Activated CD4-positive, alpha-beta T cell treated with anti-CD3 and anti-CD28 coated beads for 24 hours (primary cell): ENCODE results near the gene KRTAP4-8.
"Not testable (repeated sequence)": the region's sequence is repeated elsewhere in the genome, so short reads cannot be mapped to it uniquely, and the experiment has no call there.

ENCODE experiments used
- DNase-seq, 2 donors: peaks; one replicate each; pipeline ENCODE4 v3.0.0-alpha.2; 2020; ENCODE audit warnings: low read depth in 2 of 2

Gene KRTAP4-8

GRCh38 chr17:41098042-41098441, at the start of gene KRTAP4-8:
KRTAP4-8 (minus strand) TSS chr17:41098142; CDS start chr17:41098084, 58 bp downstream.
- DNase-seq = no peak

- DNase-seq = no peak
These were observed 47.3 kb upstream of the KRTAP4-8 start for GRCh38 chr17:41145261-41145660.

GRCh38 chr17:41144846-41145245, 46.9 kb upstream of the KRTAP4-8 start:
- no peak for DNase-seq

- DNase-seq = no peak
These were observed 43.4 kb upstream of the KRTAP4-8 start for GRCh38 chr17:41141361-41141760.

GRCh38 chr17:41140360-41141131, 42.6 kb upstream of the KRTAP4-8 start, which contains the start of gene KRTAP4-6:
KRTAP4-6 (minus strand) TSS chr17:41140544; CDS start chr17:41140487, 57 bp downstream.
- DNase-seq = no peak

- not testable (repeated sequence) for DNase-seq
These were observed 41.9 kb upstream of the KRTAP4-8 start for GRCh38 chr17:41139865-41140264.

- DNase-seq = no peak
These were observed 36.2 kb upstream of the KRTAP4-8 start for GRCh38 chr17:41133880-41134735.

GRCh38 chr17:41131979-41132378, 34.0 kb upstream of the KRTAP4-8 start:
- no peak for DNase-seq

GRCh38 chr17:41127371-41127770, 29.4 kb upstream of the KRTAP4-8 start:
- no peak for DNase-seq

GRCh38 chr17:41126412-41126811, 28.5 kb upstream of the KRTAP4-8 start:
- no peak for DNase-seq

- no peak for DNase-seq
These were observed 27.1 kb upstream of the KRTAP4-8 start for GRCh38 chr17:41125064-41125463.

- not testable (repeated sequence) for DNase-seq
These were observed 26.0 kb upstream of the KRTAP4-8 start, which contains the start of gene KRTAP4-12 for GRCh38 chr17:41123991-41124371. KRTAP4-12 (minus strand) TSS chr17:41124182; CDS start chr17:41124122, 60 bp downstream.

- DNase-seq = not testable (repeated sequence)
These were observed 25.5 kb upstream of the KRTAP4-8 start for GRCh38 chr17:41123292-41123990.

- no peak for DNase-seq
These were observed 23.8 kb upstream of the KRTAP4-8 start for GRCh38 chr17:41121742-41122141.

- not testable (repeated sequence) for DNase-seq
These were observed 22.1 kb upstream of the KRTAP4-8 start for GRCh38 chr17:41119696-41120690.

- no peak for DNase-seq
These were observed 20.8 kb upstream of the KRTAP4-8 start for GRCh38 chr17:41118721-41119120.

GRCh38 chr17:41117846-41118386, 20.0 kb upstream of the KRTAP4-8 start, which contains the start of gene KRTAP4-11:
KRTAP4-11 (minus strand) TSS chr17:41118373; CDS start chr17:41118315, 58 bp downstream.
- not testable (repeated sequence) for DNase-seq

GRCh38 chr17:41116297-41116696, 18.4 kb upstream of the KRTAP4-8 start:
- no peak for DNase-seq

GRCh38 chr17:41111151-41111885, 13.4 kb upstream of the KRTAP4-8 start:
- no peak for DNase-seq
